SK-N-SH treated with all-trans-retinoic acid at 6 μM for 48 hours (cell line): ENCODE results near the gene DOLPP1.

Experiments used
- ATAC-seq: fragments of 200-7000 bp; cut with Tn5 transposase; 3 replicates; pipeline ENCODE4 v1.9.1; 2020; ENCODE audit warnings: mild to moderate bottlenecking, moderate library complexity
- ARNTL ChIP-seq: fragments of 450-650 bp; formaldehyde crosslinking; IDR thresholded peaks from 2 replicates; pipeline ENCODE4 v1.5.0; 2020; ENCODE audit warnings: low read depth, mild to moderate bottlenecking, moderate library complexity, borderline replicate concordance
- BACH2 ChIP-seq: fragments of 250-450 bp; sonication (Bioruptor Pico); IDR thresholded peaks from 2 replicates; pipeline ENCODE4 v1.9.0; 2021; ENCODE audit warnings: mild to moderate bottlenecking, borderline replicate concordance
- CSDC2 ChIP-seq: fragments of 250-450 bp; sonication (Bioruptor Pico); IDR thresholded peaks from 2 replicates; pipeline ENCODE4 v1.5.0; 2020; ENCODE audit warnings: mild to moderate bottlenecking, moderate library complexity
- ESRRG ChIP-seq: fragments of 250-450 bp; sonication (Bioruptor Pico); IDR thresholded peaks from 2 replicates; pipeline ENCODE4 v1.6.1; 2021; ENCODE audit warnings: mild to moderate bottlenecking
- GLIS3 ChIP-seq: fragments of 250-450 bp; sonication (Bioruptor Pico); IDR thresholded peaks from 2 replicates; pipeline ENCODE4 v1.5.0; 2020; ENCODE audit warnings: mild to moderate bottlenecking, moderate library complexity
- ISL1 ChIP-seq: fragments of 250-450 bp; sonication (Bioruptor Pico); IDR thresholded peaks from 2 replicates; pipeline ENCODE4 v2.1.2; 2022; ENCODE audit warnings: mild to moderate bottlenecking, moderate library complexity
- OSR1 ChIP-seq: fragments of 250-450 bp; sonication (Bioruptor Pico); IDR thresholded peaks from 2 replicates; pipeline ENCODE4 v1.8.0; 2022; ENCODE audit warnings: moderate library complexity, mild to moderate bottlenecking, inconsistent platforms
- PPARA ChIP-seq: fragments of 250-450 bp; sonication (Bioruptor Pico); IDR thresholded peaks from 2 replicates; pipeline ENCODE4 v1.5.0; 2020; ENCODE audit warnings: mild to moderate bottlenecking, borderline replicate concordance
- RARB ChIP-seq: fragments of 250-450 bp; sonication (Bioruptor Pico); IDR thresholded peaks from 2 replicates; pipeline ENCODE4 v1.8.0; 2021; ENCODE audit warnings: mild to moderate bottlenecking, moderate library complexity
- SNAI2 ChIP-seq: fragments of 250-450 bp; sonication (Bioruptor Pico); IDR thresholded peaks from 2 replicates; pipeline ENCODE4 v1.5.0; 2020; ENCODE audit warnings: mild to moderate bottlenecking, moderate library complexity
- TOX ChIP-seq: fragments of 250-450 bp; sonication (Bioruptor Pico); IDR thresholded peaks from 2 replicates; pipeline ENCODE4 v1.8.0; 2021; ENCODE audit warnings: mild to moderate bottlenecking, moderate library complexity, borderline replicate concordance
- ZC3H10 ChIP-seq: fragments of 250-450 bp; sonication (Bioruptor Pico); IDR thresholded peaks from 2 replicates; pipeline ENCODE4 v1.5.1; 2021; ENCODE audit warnings: mild to moderate bottlenecking, moderate library complexity
- ZFP3 ChIP-seq: fragments of 250-450 bp; sonication (Bioruptor Pico); IDR thresholded peaks from 2 replicates; pipeline ENCODE4 v1.5.0; 2020; ENCODE audit warnings: mild to moderate bottlenecking, moderate library complexity
- ZNF565 ChIP-seq: fragments of 450-650 bp; formaldehyde crosslinking; conservative IDR thresholded peaks from 2 replicates; pipeline ENCODE4 v1.5.0; 2020; ENCODE audit warnings: low read depth, mild to moderate bottlenecking, moderate library complexity
- ZNF70 ChIP-seq: fragments of 450-650 bp; formaldehyde crosslinking; IDR thresholded peaks from 2 replicates; pipeline ENCODE4 v1.5.0; 2020; ENCODE audit warnings: mild to moderate bottlenecking, moderate library complexity
- ZNF8 ChIP-seq: fragments of 450-650 bp; formaldehyde crosslinking; IDR thresholded peaks from 2 replicates; pipeline ENCODE4 v1.5.0; 2020; ENCODE audit warnings: mild to moderate bottlenecking, moderate library complexity
- TF ChIP-seq, protein P1 (sequence below): fragments of 250-450 bp; sonication (Bioruptor Pico); IDR thresholded peaks from 2 replicates; pipeline ENCODE4 v1.5.1; 2021; ENCODE audit warnings: mild to moderate bottlenecking, moderate library complexity
- TF ChIP-seq, protein P2 (sequence below): fragments of 250-450 bp; sonication (Bioruptor Pico); IDR thresholded peaks from 2 replicates; pipeline ENCODE4 v1.8.0; 2020; ENCODE audit warnings: mild to moderate bottlenecking, moderate library complexity, borderline replicate concordance
- TF ChIP-seq, protein P3 (sequence below): fragments of 250-450 bp; sonication (Bioruptor Pico); IDR thresholded peaks from 2 replicates; pipeline ENCODE4 v1.5.1; 2020; ENCODE audit warnings: low read depth, mild to moderate bottlenecking, moderate library complexity
- TF ChIP-seq, protein P4 (sequence below): fragments of 250-450 bp; sonication (Bioruptor Pico); IDR thresholded peaks from 2 replicates; pipeline ENCODE4 v1.8.0; 2021; ENCODE audit warnings: low read depth, mild to moderate bottlenecking, moderate library complexity, borderline replicate concordance
- TF ChIP-seq, protein P5 (sequence below): fragments of 250-450 bp; sonication (Bioruptor Pico); IDR thresholded peaks from 2 replicates; pipeline ENCODE4 v1.5.0; 2020; ENCODE audit warnings: mild to moderate bottlenecking, moderate library complexity

DOLPP1 gene

DNA sequence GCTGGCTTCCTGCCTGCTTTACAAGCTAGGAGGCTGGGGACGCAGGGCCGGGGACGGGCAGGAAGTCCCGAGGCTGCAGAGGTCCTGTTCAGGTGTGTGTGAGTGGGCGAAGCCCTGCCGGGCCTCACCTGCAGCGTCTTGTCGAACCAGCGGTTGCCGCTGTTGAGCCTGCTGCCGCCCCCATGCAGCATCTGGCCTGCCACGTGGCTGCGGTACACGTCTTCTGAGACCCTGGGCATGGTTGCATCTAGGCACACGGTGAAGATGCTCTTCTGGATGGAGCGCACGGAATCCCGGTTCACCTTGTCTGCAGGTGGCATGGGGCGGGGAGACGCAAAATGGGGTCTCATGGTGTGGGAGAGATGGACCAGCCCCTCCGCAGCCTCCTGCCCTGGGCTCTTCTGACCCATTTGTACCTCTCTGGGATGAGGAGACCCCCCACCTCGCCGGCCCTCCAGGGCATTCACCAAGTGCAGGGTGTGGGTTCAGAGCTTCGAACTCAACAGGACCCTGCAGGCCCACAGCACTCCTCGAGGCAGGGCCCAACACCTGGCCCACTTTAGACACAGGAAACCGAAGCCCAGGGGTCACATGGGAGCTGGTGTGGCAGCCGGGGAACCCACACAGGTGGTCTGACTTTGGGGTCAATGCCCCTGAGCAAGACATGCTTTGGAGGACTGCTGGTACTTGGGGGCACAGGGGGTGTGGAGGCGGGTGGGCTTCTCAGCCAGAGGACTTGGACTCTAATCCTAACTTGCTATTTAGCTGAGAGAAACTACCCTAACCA lies 19.7 kb downstream of the DOLPP1 start:
- no peak for TF ChIP-seq ESRRG (CRISPR knock-in tag)
- ATAC-seq: no peak

DNA sequence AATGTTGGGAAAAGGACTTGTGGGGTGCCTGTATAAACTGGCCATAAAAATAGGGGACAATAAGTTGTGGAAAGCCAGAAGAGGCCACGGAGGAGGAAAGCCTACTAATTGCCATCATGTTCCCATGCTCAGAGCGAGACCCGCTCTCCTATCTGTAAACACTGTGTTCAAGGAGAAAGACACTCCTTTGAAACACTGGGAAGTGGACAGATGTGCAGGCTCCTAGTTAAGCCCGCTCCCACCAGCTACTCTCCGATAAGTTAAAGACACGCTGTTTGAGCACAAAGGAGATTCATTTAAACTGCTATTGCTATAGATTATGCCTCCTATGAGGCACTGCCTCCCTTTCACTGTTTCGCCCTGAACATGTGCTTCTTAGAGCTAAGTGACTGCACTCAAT lies 20.4 kb downstream of the DOLPP1 start:
- no peak for ATAC-seq
- TF ChIP-seq ARNTL: no peak
- TF ChIP-seq ZNF8 (CRISPR knock-in tag): no peak
- TF ChIP-seq, protein P1, sequence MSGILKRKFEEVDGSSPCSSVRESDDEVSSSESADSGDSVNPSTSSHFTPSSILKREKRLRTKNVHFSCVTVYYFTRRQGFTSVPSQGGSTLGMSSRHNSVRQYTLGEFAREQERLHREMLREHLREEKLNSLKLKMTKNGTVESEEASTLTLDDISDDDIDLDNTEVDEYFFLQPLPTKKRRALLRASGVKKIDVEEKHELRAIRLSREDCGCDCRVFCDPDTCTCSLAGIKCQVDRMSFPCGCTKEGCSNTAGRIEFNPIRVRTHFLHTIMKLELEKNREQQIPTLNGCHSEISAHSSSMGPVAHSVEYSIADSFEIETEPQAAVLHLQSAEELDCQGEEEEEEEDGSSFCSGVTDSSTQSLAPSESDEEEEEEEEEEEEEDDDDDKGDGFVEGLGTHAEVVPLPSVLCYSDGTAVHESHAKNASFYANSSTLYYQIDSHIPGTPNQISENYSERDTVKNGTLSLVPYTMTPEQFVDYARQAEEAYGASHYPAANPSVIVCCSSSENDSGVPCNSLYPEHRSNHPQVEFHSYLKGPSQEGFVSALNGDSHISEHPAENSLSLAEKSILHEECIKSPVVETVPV (CRISPR knock-in tag): no peak
- TF ChIP-seq RARB (CRISPR knock-in tag): no peak
- no peak for TF ChIP-seq BACH2 (CRISPR knock-in tag)
- no peak for TF ChIP-seq ISL1 (CRISPR knock-in tag)
- TF ChIP-seq, protein P2, sequence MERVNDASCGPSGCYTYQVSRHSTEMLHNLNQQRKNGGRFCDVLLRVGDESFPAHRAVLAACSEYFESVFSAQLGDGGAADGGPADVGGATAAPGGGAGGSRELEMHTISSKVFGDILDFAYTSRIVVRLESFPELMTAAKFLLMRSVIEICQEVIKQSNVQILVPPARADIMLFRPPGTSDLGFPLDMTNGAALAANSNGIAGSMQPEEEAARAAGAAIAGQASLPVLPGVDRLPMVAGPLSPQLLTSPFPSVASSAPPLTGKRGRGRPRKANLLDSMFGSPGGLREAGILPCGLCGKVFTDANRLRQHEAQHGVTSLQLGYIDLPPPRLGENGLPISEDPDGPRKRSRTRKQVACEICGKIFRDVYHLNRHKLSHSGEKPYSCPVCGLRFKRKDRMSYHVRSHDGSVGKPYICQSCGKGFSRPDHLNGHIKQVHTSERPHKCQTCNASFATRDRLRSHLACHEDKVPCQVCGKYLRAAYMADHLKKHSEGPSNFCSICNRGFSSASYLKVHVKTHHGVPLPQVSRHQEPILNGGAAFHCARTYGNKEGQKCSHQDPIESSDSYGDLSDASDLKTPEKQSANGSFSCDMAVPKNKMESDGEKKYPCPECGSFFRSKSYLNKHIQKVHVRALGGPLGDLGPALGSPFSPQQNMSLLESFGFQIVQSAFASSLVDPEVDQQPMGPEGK (CRISPR knock-in tag): no peak
- TF ChIP-seq, protein P3, sequence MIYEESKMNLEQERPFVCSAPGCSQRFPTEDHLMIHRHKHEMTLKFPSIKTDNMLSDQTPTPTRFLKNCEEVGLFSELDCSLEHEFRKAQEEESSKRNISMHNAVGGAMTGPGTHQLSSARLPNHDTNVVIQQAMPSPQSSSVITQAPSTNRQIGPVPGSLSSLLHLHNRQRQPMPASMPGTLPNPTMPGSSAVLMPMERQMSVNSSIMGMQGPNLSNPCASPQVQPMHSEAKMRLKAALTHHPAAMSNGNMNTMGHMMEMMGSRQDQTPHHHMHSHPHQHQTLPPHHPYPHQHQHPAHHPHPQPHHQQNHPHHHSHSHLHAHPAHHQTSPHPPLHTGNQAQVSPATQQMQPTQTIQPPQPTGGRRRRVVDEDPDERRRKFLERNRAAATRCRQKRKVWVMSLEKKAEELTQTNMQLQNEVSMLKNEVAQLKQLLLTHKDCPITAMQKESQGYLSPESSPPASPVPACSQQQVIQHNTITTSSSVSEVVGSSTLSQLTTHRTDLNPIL (CRISPR knock-in tag): no peak
- no peak for TF ChIP-seq ZFP3 (CRISPR knock-in tag)
- no peak for TF ChIP-seq OSR1 (CRISPR knock-in tag)
- TF ChIP-seq, protein P4, sequence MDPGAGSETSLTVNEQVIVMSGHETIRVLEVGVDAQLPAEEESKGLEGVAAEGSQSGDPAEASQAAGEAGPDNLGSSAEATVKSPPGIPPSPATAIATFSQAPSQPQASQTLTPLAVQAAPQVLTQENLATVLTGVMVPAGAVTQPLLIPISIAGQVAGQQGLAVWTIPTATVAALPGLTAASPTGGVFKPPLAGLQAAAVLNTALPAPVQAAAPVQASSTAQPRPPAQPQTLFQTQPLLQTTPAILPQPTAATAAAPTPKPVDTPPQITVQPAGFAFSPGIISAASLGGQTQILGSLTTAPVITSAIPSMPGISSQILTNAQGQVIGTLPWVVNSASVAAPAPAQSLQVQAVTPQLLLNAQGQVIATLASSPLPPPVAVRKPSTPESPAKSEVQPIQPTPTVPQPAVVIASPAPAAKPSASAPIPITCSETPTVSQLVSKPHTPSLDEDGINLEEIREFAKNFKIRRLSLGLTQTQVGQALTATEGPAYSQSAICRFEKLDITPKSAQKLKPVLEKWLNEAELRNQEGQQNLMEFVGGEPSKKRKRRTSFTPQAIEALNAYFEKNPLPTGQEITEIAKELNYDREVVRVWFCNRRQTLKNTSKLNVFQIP (CRISPR knock-in tag): no peak
- TF ChIP-seq, protein P5, sequence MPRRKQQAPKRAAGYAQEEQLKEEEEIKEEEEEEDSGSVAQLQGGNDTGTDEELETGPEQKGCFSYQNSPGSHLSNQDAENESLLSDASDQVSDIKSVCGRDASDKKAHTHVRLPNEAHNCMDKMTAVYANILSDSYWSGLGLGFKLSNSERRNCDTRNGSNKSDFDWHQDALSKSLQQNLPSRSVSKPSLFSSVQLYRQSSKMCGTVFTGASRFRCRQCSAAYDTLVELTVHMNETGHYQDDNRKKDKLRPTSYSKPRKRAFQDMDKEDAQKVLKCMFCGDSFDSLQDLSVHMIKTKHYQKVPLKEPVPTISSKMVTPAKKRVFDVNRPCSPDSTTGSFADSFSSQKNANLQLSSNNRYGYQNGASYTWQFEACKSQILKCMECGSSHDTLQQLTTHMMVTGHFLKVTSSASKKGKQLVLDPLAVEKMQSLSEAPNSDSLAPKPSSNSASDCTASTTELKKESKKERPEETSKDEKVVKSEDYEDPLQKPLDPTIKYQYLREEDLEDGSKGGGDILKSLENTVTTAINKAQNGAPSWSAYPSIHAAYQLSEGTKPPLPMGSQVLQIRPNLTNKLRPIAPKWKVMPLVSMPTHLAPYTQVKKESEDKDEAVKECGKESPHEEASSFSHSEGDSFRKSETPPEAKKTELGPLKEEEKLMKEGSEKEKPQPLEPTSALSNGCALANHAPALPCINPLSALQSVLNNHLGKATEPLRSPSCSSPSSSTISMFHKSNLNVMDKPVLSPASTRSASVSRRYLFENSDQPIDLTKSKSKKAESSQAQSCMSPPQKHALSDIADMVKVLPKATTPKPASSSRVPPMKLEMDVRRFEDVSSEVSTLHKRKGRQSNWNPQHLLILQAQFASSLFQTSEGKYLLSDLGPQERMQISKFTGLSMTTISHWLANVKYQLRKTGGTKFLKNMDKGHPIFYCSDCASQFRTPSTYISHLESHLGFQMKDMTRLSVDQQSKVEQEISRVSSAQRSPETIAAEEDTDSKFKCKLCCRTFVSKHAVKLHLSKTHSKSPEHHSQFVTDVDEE (CRISPR knock-in tag): no peak
- TF ChIP-seq TOX (CRISPR knock-in tag): no peak
- no peak for TF ChIP-seq GLIS3 (CRISPR knock-in tag)
- no peak for TF ChIP-seq PPARA (CRISPR knock-in tag)
- no peak for TF ChIP-seq CSDC2 (CRISPR knock-in tag)
- no peak for TF ChIP-seq ZC3H10 (CRISPR knock-in tag)
- no peak for TF ChIP-seq ESRRG (CRISPR knock-in tag)
- no peak for TF ChIP-seq ZNF565 (CRISPR knock-in tag)
- TF ChIP-seq ZNF70 (CRISPR knock-in tag): no peak

DNA sequence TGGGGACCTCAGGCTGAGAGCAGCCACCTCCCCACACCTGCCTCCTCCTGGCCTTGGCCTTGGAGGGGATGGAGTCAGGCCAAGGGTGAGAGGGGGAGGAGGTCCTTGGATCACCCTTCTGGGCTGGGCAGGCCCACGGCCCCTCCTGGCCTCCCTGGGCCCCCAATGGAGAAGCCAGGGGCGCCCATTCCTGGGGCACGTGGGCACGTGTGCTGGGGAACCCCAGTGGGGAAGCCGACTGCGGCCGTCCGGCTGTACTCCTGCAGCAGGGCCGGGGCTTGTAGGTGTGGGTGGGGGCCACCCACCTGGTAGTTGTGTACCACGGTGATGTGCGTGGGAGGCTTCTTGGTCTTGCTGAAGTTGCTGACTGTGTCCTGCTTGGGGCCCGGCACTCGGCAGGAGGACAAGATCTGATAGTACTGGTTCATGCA lies 21.2 kb downstream of the DOLPP1 start:
- TF ChIP-seq ZFP3 (CRISPR knock-in tag) (no peak), CSDC2 (CRISPR knock-in tag) (no peak), ISL1 (CRISPR knock-in tag) (no peak), SNAI2 (no peak), ESRRG (CRISPR knock-in tag) (no peak), BACH2 (CRISPR knock-in tag) (no peak), TOX (CRISPR knock-in tag) (no peak), ZNF565 (CRISPR knock-in tag) (no peak), RARB (CRISPR knock-in tag) (no peak), ZNF8 (CRISPR knock-in tag) (no peak)
- TF ChIP-seq, protein P3 (CRISPR knock-in tag): no peak
- TF ChIP-seq, protein P4 (CRISPR knock-in tag): no peak
- ATAC-seq: no peak
